ENCODE data around the gene PAIP2B.

- TF ChIP-seq CTCF (conservative IDR thresholded peaks at IDR 0.05; ENCODE audit: low read depth, low read length) (peak; percentile 64), EZH2phosphoT487 (IDR thresholded peaks at IDR 0.05; ENCODE audit: borderline replicate concordance, low read length) (no peak), EZH2 (IDR thresholded peaks at IDR 0.05; ENCODE audit: low read length, unreplicated experiment) (no peak)
Observed at GRCh38 chr2:71190656-71191569, 36.0 kb downstream of the PAIP2B start.

All from PC-3 (cell line).